Immature natural killer cell (primary cell): Measurements from ENCODE around the gene PLD1. TPM values are rescaled to one million over a fixed set of nuclear protein-coding genes. Genes with fewer than 3 reads are reported as not detected.

Experiments used
- DNase-seq, 3 donors: peaks; one replicate each; pipeline ENCODE4 v3.0.0; 2022; ENCODE audit warnings: mixed read lengths in 1 of 3
- H3K27ac Mint-ChIP-seq, 6 donors: one replicate each; pipeline ENCODE4 v1.8.0; 2020; ENCODE audit warnings: mixed read lengths in 6 of 6, mild to moderate bottlenecking in 5 of 6, inconsistent platforms in 4 of 6, moderate library complexity in 3 of 6
- H3K27me3 Mint-ChIP-seq, 3 donors: one replicate each; pipeline ENCODE4 v1.8.0; 2020 to 2021; ENCODE audit warnings: low read depth in 3 of 3, mild to moderate bottlenecking in 3 of 3, mixed read lengths in 3 of 3, moderate library complexity in 3 of 3, inconsistent platforms in 1 of 3
- H3K36me3 Mint-ChIP-seq, 3 donors: one replicate each; pipeline ENCODE4 v1.8.0; 2020; ENCODE audit warnings: mixed read lengths in 3 of 3, inconsistent platforms in 2 of 3, mild to moderate bottlenecking in 2 of 3
- H3K4me1 Mint-ChIP-seq, 2 donors: one replicate each; pipeline ENCODE4 v1.8.0; 2020; ENCODE audit warnings: inconsistent platforms in 2 of 2, mild to moderate bottlenecking in 2 of 2, mixed read lengths in 2 of 2, moderate library complexity in 1 of 2
- H3K4me3 Mint-ChIP-seq, 5 donors: one replicate each; pipeline ENCODE4 v1.8.0; 2020; ENCODE audit warnings: mild to moderate bottlenecking in 5 of 5, mixed read lengths in 5 of 5, inconsistent platforms in 3 of 5, moderate library complexity in 3 of 5
- H3K9me3 Mint-ChIP-seq, 6 donors: one replicate each; pipeline ENCODE4 v1.8.0; 2020; ENCODE audit warnings: mild to moderate bottlenecking in 6 of 6, mixed read lengths in 6 of 6, inconsistent platforms in 4 of 6, moderate library complexity in 3 of 6
- polyA plus RNA-seq, 3 donors: library from polyadenylated mRNA; unstranded; fragments of 300-500 nt; fragmentation: Illumina TruSeq; gene quantifications; one replicate each; pipeline ENCODE4 v1.2.3, GENCODE V29; 2021

PLD1 gene
- polyA plus RNA-seq, 3 donors from 2014 or later: 3.8 to 7.2 TPM; not detected in 1

- Mint-ChIP-seq H3K9me3 (no peaks in the 10 kb centered on the region), H3K36me3 (peaks cover 4 to 6% (median 4%) of the 10 kb centered on the region in 3 donors), H3K4me3 (no peak overlapping the region), H3K4me1 (no peaks in the 10 kb centered on the region), H3K27me3 (no peaks in the 10 kb centered on the region), H3K27ac (no peak overlapping the region)
- no peak for DNase-seq
Observed at GRCh38 chr3:171789759-171790505, 20.4 kb downstream of the PLD1 start.

- Mint-ChIP-seq H3K4me3 (no peak overlapping the region), H3K4me1 (no peaks in the 10 kb centered on the region), H3K27me3 (peaks cover 0 to 2% (median 0%) of the 10 kb centered on the region in 3 donors), H3K36me3 (peaks cover 4 to 6% (median 4%) of the 10 kb centered on the region in 3 donors), H3K9me3 (no peaks in the 10 kb centered on the region), H3K27ac (peak overlapping the region in 2 of 6 donors; percentile 18 to 22)
- DNase-seq: no peak
Observed at GRCh38 chr3:171788546-171789351, 21.5 kb downstream of the PLD1 start.

GRCh38 chr3:171786997-171787396 is 23.3 kb downstream of the PLD1 start:
- Mint-ChIP-seq H3K36me3 (peaks cover 4 to 6% (median 4%) of the 10 kb centered on the region in 3 donors), H3K9me3 (no peaks in the 10 kb centered on the region), H3K4me3 (no peak overlapping the region), H3K27me3 (peaks cover 0 to 2% (median 0%) of the 10 kb centered on the region in 3 donors), H3K4me1 (no peaks in the 10 kb centered on the region), H3K27ac (no peak overlapping the region)
- no peak for DNase-seq

- peaks cover 0 to 2% (median 0%) of the 10 kb centered on the region in 3 donors for H3K27me3 Mint-ChIP-seq
- H3K9me3 Mint-ChIP-seq: no peaks in the 10 kb centered on the region
- no peak overlapping the region for H3K4me3 Mint-ChIP-seq
- H3K36me3 Mint-ChIP-seq: peaks cover 4 to 6% (median 4%) of the 10 kb centered on the region in 3 donors
- no peak for DNase-seq
- H3K27ac Mint-ChIP-seq: no peak overlapping the region
- H3K4me1 Mint-ChIP-seq: no peaks in the 10 kb centered on the region
Observed at GRCh38 chr3:171784937-171785336, 25.3 kb downstream of the PLD1 start.

- H3K4me3 Mint-ChIP-seq: no peak overlapping the region
- no peaks in the 10 kb centered on the region for H3K9me3 Mint-ChIP-seq
- DNase-seq: no peak
- no peaks in the 10 kb centered on the region for H3K4me1 Mint-ChIP-seq
- H3K36me3 Mint-ChIP-seq: peaks cover 4 to 6% (median 4%) of the 10 kb centered on the region in 3 donors
- H3K27ac Mint-ChIP-seq: no peak overlapping the region
- peaks cover 0 to 2% (median 0%) of the 10 kb centered on the region in 3 donors for H3K27me3 Mint-ChIP-seq
Observed at GRCh38 chr3:171784387-171784786, 25.9 kb downstream of the PLD1 start.

GRCh38 chr3:171783626-171784025 is 26.7 kb downstream of the PLD1 start:
- no peaks in the 10 kb centered on the region for H3K9me3 Mint-ChIP-seq
- H3K4me3 Mint-ChIP-seq: no peak overlapping the region
- no peak overlapping the region for H3K27ac Mint-ChIP-seq
- H3K36me3 Mint-ChIP-seq: peaks cover 0 to 4% (median 4%) of the 10 kb centered on the region in 3 donors
- peaks cover 0 to 2% (median 0%) of the 10 kb centered on the region in 3 donors for H3K27me3 Mint-ChIP-seq
- no peak for DNase-seq
- no peaks in the 10 kb centered on the region for H3K4me1 Mint-ChIP-seq

- Mint-ChIP-seq H3K4me3 (no peak overlapping the region), H3K9me3 (no peaks in the 10 kb centered on the region), H3K27ac (no peak overlapping the region), H3K27me3 (peaks cover 0 to 2% (median 0%) of the 10 kb centered on the region in 3 donors), H3K36me3 (peaks cover 0 to 4% (median 4%) of the 10 kb centered on the region in 3 donors), H3K4me1 (no peaks in the 10 kb centered on the region)
- DNase-seq: no peak
Observed at GRCh38 chr3:171783086-171783485, 27.2 kb downstream of the PLD1 start.

GRCh38 chr3:171782617-171783016 is 27.7 kb downstream of the PLD1 start:
- no peaks in the 10 kb centered on the region for H3K4me1 Mint-ChIP-seq
- no peak for DNase-seq
- no peaks in the 10 kb centered on the region for H3K9me3 Mint-ChIP-seq
- peaks cover 0 to 2% (median 0%) of the 10 kb centered on the region in 3 donors for H3K27me3 Mint-ChIP-seq
- no peak overlapping the region for H3K4me3 Mint-ChIP-seq
- H3K27ac Mint-ChIP-seq: no peak overlapping the region
- peaks cover 0 to 4% (median 4%) of the 10 kb centered on the region in 3 donors for H3K36me3 Mint-ChIP-seq

GRCh38 chr3:171781711-171782127 is 28.6 kb downstream of the PLD1 start:
- no peak for DNase-seq
- H3K27ac Mint-ChIP-seq: no peak overlapping the region

GRCh38 chr3:171778493-171778892 is 31.8 kb downstream of the PLD1 start:
- no peak overlapping the region for H3K27ac Mint-ChIP-seq
- H3K4me3 Mint-ChIP-seq: no peak overlapping the region
- no peaks in the 10 kb centered on the region for H3K36me3 Mint-ChIP-seq
- peaks cover 0 to 3% (median 2%) of the 10 kb centered on the region in 3 donors for H3K27me3 Mint-ChIP-seq
- no peaks in the 10 kb centered on the region for H3K9me3 Mint-ChIP-seq
- H3K4me1 Mint-ChIP-seq: no peaks in the 10 kb centered on the region
- no peak for DNase-seq

More at GRCh38 chr3:171781711-171782127, 28.6 kb downstream of the PLD1 start:
- no peaks in the 10 kb centered on the region for H3K36me3 Mint-ChIP-seq
- H3K4me3 Mint-ChIP-seq: no peak overlapping the region
- peaks cover 0 to 2% (median 2%) of the 10 kb centered on the region in 3 donors for H3K27me3 Mint-ChIP-seq
- no peaks in the 10 kb centered on the region for H3K9me3 Mint-ChIP-seq
- no peaks in the 10 kb centered on the region for H3K4me1 Mint-ChIP-seq

- H3K9me3 Mint-ChIP-seq: no peaks in the 10 kb centered on the region
- H3K4me3 Mint-ChIP-seq: no peak overlapping the region
- no peaks in the 10 kb centered on the region for H3K36me3 Mint-ChIP-seq
- H3K27ac Mint-ChIP-seq: no peak overlapping the region
- H3K27me3 Mint-ChIP-seq: peaks cover 0 to 3% (median 2%) of the 10 kb centered on the region in 3 donors
- H3K4me1 Mint-ChIP-seq: peaks cover 0 to 2% of the 10 kb centered on the region in 2 donors
- no peak for DNase-seq
Observed at GRCh38 chr3:171777596-171777995, 32.7 kb downstream of the PLD1 start.

GRCh38 chr3:171776839-171777583 is 33.3 kb downstream of the PLD1 start:
- peaks cover 0 to 3% (median 2%) of the 10 kb centered on the region in 3 donors for H3K27me3 Mint-ChIP-seq
- H3K4me1 Mint-ChIP-seq: peaks cover 3 to 8% of the 10 kb centered on the region in 2 donors
- no peak overlapping the region for H3K27ac Mint-ChIP-seq
- no peak overlapping the region for H3K4me3 Mint-ChIP-seq
- DNase-seq: no peak
- no peaks in the 10 kb centered on the region for H3K36me3 Mint-ChIP-seq
- no peaks in the 10 kb centered on the region for H3K9me3 Mint-ChIP-seq

- peaks cover 0 to 3% (median 2%) of the 10 kb centered on the region in 3 donors for H3K27me3 Mint-ChIP-seq
- H3K27ac Mint-ChIP-seq: no peak overlapping the region
- no peak overlapping the region for H3K4me3 Mint-ChIP-seq
- no peaks in the 10 kb centered on the region for H3K9me3 Mint-ChIP-seq
- no peaks in the 10 kb centered on the region for H3K36me3 Mint-ChIP-seq
- DNase-seq: no peak
- peaks cover 4 to 13% of the 10 kb centered on the region in 2 donors for H3K4me1 Mint-ChIP-seq
Observed at GRCh38 chr3:171776411-171776810, 33.9 kb downstream of the PLD1 start.
